DMS 273 (cell line): ENCODE results near the gene ABCB11.

Experiments used
- DNase-seq: peaks from one replicate; lab custom pipeline; 2025; ENCODE audit not compliant: unreplicated experiment; lab: John Stamatoyannopoulos, UW

ABCB11 gene

GRCh38 chr2:169010633-169011460 lies 20.3 kb downstream of the ABCB11 start:
- DNase-seq: no peak

DNA sequence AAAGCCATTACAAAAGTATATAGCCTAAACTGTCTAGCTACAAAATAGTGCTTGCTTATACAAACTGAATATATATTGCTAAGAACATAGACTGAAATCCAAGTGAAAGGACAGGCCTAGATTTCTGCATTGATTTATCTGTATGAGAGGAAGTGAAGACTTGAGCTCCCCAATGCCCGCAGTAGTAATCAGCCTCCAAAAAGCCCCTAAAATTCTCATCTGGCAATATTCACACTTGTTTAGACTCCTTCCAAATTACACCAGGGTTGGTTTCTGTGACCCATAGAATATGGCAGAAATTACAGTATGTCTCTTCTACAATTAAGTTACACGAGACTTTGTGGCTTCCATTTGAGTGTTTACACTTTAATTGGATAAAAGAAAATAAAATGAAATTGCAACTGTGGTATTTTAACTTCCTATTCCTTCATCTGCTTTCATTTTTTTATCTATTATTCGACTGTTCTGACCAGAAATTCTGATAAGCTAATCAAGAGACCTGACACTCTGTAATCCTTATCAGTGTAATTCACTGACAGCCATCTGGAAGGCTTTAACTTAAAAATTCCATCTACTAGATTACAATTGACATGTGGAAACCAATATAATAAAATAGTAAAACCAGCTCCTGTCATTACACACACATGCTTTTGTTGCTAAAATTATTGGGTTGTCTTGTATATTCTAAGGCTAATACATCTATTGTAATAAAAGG lies 21.1 kb downstream of the ABCB11 start:
- DNase-seq: no peak

- DNase-seq: no peak
Observed at GRCh38 chr2:169007941-169008340, 23.2 kb downstream of the ABCB11 start.

DNA sequence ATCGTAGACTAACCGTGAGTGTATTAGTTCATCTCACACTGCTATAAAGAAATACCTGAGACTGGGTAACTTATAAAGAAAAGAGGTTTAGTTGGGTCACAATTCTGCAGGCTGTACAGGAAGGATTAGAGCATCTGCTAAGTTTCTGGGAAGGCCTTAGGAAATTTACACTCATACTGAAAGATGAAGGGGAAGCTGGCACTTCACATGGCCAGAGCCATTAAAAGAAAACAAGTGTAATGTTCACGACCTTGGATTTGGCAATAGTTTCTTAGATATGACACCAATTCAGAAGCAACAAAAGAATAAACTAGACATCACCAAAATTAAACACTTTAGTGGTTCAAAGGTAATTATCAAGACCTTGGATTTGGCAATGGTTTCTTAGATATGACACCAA lies 23.8 kb downstream of the ABCB11 start:
- DNase-seq: no peak

DNA sequence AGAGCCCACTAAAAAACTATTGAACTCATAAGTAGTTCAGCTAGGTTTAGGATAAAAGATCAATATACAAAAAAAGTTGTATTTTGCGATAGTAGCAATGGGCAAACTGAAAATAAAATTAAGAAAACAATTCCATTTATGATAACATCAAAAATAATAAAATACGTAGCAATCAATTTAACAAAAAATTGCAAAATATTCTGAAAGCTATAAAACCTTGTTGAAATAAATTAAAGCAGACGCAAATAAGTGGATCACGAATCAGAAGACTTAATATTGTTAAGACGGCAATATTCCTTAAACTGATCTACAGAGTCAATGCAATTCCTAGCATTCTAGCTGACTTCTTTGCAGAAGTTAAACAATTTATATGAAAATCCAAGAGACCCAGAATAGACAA lies 24.5 kb downstream of the ABCB11 start:
- DNase-seq: no peak

- DNase-seq: no peak
Observed at GRCh38 chr2:169005994-169006393, 25.1 kb downstream of the ABCB11 start.

DNA sequence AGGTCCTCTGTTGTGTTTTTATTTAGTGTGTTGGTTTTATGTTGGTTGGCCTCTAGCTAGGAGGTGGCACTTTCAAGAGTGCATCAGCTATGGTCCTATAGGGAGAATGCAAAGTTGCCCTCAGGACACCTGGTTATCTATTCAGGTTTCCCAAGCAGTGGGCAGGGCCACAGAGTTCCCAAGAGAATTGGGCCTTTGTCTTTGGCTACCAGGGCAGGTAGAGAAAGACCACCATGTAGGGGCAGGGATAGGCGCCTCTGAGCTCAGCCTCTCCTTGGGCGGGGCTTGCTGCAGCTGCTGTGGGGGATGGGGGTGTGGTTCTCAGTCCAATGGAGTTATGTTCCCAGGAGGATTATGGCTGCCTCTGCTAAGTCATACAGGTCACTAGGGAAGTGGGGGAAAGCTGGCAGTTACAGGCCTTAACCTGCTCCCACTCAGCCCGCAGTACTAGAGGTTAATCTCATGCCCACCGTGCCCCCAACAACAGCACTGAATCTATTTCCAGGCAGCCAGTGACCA lies 26.0 kb downstream of the ABCB11 start:
- DNase-seq: no peak

DNA sequence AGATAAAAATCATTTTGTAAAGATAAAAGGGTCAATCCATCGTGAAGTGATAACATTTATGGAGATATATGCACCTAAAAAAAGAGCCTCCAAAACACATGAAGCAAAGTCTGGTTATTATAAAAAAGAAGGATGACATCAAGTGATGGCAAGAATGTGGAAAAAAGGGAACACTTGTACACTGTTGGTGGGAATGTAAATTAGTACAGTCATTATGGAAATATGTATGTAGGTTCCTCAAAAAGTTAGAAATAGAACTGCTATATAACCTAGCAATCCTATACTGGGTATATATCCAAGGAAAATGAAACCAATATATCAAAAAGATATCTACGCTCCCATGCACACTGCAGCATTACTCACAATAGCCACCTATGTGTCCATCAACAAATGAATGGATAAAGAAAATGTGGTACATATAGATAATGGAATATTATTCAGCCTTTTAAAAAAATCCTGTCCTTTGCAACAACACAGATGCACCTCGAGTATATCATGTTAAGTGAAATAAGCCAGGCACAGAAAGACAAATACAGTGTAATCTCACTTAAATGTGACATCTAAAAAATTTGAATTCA lies 28.9 kb downstream of the ABCB11 start:
- DNase-seq: no peak

- no peak for DNase-seq
Observed at GRCh38 chr2:169001116-169001815, 29.9 kb downstream of the ABCB11 start.

GRCh38 chr2:168999668-169000213 lies 31.4 kb downstream of the ABCB11 start:
- DNase-seq: no peak

DNA sequence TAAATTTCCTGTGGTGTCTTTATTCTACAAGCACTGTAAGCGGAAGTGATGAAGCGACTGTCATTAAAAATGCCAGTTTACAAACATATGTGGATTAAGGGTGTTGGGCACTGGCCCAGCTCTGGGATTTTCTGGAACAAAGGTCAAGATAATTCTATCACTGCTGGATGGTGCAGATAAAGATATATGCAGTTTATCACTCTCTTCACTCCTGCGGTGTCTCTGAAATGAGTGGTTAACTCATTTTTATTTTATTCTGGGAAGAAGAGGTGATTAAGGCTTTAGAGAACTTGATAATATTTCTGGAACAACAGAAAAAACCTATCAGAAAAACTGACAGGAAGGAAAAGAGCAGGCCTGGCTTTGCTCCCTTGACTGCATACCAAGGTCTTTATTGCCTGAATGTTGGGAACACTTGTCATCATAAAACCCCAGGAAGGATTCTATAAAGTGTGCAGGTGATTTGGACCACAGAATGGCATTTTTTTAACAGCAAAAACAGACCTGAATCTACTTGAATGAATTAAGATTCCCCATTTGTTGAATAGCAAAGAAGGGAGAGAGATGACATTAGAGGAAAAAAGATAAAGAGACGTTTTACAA lies 32.4 kb downstream of the ABCB11 start:
- DNase-seq: no peak

DNA sequence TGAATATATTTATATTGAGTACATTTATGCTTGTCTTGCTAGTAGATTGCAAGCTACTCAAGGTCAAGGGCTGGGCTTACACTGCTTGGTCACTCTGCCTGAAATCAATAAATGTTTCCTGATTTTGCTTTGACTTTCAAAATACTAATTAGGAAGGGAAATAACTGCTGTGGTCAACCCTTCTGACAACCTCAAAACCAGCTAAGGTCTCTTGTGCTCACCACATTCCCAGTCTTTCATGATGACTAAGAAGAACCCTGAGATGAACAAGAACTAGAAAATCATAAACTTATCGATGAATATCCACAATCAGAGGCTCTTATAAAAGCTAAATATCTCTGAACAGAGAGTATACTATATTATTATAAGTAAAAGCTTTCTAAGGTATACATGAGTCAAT lies 33.3 kb downstream of the ABCB11 start:
- DNase-seq: no peak

GRCh38 chr2:168997118-168997521 lies 34.0 kb downstream of the ABCB11 start:
- no peak for DNase-seq

- no peak for DNase-seq
Observed at GRCh38 chr2:168995744-168996143, 35.4 kb downstream of the ABCB11 start.

DNA sequence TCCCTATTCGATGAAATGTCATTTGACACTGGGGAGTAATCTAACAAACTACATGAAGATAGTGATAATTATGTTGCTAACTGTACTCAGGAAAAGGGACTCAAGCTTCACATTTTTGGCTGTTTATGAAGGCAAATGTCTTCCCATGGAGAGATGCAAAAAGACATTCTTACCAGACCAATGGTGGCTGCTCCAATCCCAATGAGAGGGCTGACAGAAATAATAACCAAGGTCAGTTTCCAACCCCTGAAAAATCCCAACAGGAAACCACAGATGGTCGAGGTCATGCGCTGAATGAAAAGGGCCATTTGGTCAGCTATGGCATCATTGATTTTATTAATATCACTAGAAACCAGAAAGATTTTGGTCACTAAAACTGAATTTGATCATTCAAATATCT lies 37.6 kb downstream of the ABCB11 start:
- no peak for DNase-seq

DNA sequence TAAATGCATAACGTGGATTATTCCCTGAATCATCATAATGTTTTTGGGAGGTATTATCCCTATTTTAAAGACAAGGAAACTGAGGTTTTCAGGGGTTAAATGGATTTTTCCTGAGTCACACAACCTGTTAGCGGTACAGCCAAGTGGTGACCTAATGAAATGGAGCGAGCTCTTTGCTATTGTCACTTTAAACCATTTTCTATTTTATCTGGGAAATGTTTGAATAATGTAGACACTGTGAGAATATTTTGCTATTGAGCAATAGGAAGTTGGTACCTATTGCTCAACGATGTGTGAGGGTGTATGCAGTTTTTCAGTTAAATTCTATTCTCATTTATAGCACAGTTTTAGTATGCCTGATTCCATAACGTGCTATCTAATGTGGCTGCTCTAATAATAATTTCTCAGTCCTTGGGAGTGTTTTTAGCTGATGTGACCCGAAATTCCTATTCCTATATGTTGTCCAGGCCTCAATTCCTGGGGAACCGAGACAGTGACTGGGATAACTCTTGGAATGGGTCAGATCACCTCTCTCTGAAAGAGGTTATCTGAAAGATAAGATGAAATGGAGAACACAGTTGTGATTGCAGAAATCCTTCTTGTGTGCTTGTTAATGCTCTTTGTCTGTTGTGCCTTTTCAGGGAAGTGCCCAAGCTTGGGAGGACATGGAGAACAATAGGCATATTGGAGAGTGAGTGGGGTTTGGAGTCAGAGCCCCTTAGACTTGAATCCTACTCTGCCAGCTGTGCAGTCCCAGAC lies 38.4 kb downstream of the ABCB11 start:
- DNase-seq: no peak

DNA sequence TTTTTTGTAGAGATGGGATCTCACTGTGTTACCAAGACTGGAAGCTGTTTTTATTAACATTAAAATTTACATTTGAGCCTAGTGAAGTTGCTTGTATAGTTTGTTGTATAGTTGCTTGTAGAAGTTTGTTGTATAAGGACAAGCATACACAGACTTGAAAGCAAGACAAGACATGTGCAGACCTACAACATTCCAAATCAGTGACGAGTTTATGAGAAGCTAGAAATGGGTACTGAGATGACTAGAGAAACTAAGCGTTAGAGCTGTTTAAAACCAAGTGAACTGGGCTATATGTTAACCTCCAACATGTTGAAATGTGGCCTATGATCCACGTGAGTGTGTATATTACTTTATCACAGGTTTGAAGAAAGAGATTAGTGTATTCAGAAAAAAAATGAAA lies 39.1 kb downstream of the ABCB11 start:
- no peak for DNase-seq

DNA sequence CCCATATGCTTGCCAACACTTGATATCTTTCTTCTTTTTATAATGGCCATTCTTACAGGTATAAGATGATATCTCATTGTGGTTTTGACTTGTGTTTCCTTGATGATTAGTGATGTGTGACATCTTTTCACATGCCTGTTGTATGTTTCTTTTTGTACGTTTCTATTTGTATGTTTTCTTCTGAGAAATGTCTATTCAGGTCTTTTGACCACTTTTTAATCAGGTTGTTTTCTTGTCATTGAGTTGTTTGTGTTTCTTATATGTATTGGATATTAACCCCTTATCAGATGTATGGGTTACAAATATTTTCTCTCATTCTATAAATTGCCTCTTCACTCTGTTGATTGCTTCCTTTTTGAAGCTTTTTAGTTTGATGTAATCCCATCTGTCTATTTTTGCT lies 42.4 kb downstream of the ABCB11 start:
- no peak for DNase-seq

DNA sequence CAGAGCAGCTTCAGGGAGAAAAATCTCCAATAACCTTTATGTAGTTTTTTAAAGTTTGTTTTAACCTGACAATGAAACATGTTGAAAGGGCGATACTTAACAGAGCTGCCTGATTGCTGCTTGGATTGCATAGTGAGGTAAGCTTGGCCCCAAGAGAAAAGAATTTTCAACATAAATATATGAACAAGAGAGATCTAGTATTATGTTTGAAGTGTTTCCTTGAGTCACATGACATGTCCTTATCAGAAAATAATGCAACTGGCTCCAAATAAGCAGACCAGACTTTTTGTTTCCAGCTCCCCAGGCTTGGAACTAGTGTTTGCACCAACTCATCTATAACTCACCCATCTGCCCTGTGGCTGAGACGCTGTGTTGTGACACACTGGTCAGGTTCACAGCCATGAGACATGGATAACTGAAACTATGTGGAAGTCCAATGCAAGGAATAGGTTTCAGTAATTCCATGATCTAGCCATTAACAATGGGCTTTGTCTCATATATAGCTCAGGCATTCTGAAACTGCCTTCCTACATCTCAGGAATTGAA lies 44.7 kb downstream of the ABCB11 start:
- no peak for DNase-seq

DNA sequence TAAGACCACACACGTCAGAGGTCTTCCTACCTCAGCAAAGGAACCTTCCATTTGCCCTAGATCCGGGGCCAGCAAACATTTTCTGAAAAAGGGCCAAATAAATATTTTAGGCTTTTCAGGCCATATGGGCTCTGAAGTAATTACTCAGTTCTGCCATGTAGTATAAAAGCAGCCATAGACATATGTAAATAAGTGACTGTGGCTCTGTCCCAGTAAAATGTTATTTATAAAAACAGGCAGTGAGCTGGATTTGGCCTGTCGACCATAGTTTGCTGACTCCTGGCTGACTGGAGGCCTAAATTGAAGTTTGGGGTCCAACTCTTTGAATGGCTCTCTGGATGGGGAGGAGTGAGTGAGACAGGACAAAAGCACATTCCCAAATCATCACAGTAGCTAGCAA lies 49.5 kb downstream of the ABCB11 start:
- no peak for DNase-seq
